ENCODE data around the gene IGF2BP2.

The IGF2BP2 gene

GRCh38 chr3:185758912-185759311 lies 65.9 kb downstream of the IGF2BP2 start:
- Histone ChIP-seq H3K4me3 (ENCODE audit: low read length) (no peak overlapping the region), H3K27ac (ENCODE audit: low read length) (no peak overlapping the region), H2AFZ (ENCODE audit: low read depth, low read length) (no peak overlapping the region), H4K20me1 (ENCODE audit: insufficient read depth, low read length) (no peaks in the 10 kb centered on the region), H3K9ac (ENCODE audit: low read length) (no peak overlapping the region), H3K36me3 (replicated peaks; ENCODE audit: low read depth, low read length) (no peaks in the 10 kb centered on the region), H3K9me3 (ENCODE audit: insufficient read depth, low read length) (no peaks in the 10 kb centered on the region), H3K4me2 (ENCODE audit: low read length) (no peak overlapping the region), H3K79me2 (ENCODE audit: low read length) (no peaks in the 10 kb centered on the region), H3K4me1 (ENCODE audit: low read length) (no peaks in the 10 kb centered on the region), H3K27me3 (ENCODE audit: low read depth, low read length) (peaks cover 51% of the 10 kb centered on the region)
- TF ChIP-seq CTCF (IDR thresholded peaks at IDR 0.05; ENCODE audit: low read depth, low read length) (no peak), EZH2phosphoT487 (IDR thresholded peaks at IDR 0.05; ENCODE audit: low read depth) (no peak)

GRCh38 chr3:185757176-185757575 lies 67.7 kb downstream of the IGF2BP2 start:
- no peaks in the 10 kb centered on the region for H3K79me2 ChIP-seq (ENCODE audit: low read length)

GRCh38 chr3:185756477-185756876 lies 68.4 kb downstream of the IGF2BP2 start:
- no peaks in the 10 kb centered on the region for H3K9me3 ChIP-seq (ENCODE audit: insufficient read depth, low read length)
- no peak overlapping the region for H3K4me2 ChIP-seq (ENCODE audit: low read length)
- H2AFZ ChIP-seq (ENCODE audit: low read depth, low read length): no peak overlapping the region
- no peak overlapping the region for H3K4me3 ChIP-seq (ENCODE audit: low read length)
- H3K36me3 ChIP-seq (replicated peaks; ENCODE audit: low read depth, low read length): no peaks in the 10 kb centered on the region
- no peaks in the 10 kb centered on the region for H4K20me1 ChIP-seq (ENCODE audit: insufficient read depth, low read length)
- peaks cover 34% of the 10 kb centered on the region for H3K27me3 ChIP-seq (ENCODE audit: low read depth, low read length)
- H3K4me1 ChIP-seq (ENCODE audit: low read length): no peaks in the 10 kb centered on the region
- no peak overlapping the region for H3K27ac ChIP-seq (ENCODE audit: low read length)
- no peak overlapping the region for H3K9ac ChIP-seq (ENCODE audit: low read length)
- H3K79me2 ChIP-seq (ENCODE audit: low read length): no peaks in the 10 kb centered on the region
- TF ChIP-seq EZH2phosphoT487 (IDR thresholded peaks at IDR 0.05; ENCODE audit: low read depth) (no peak), CTCF (IDR thresholded peaks at IDR 0.05; ENCODE audit: low read depth, low read length) (no peak)

More at GRCh38 chr3:185757176-185757575, 67.7 kb downstream of the IGF2BP2 start:
- peaks cover 38% of the 10 kb centered on the region for H3K27me3 ChIP-seq (ENCODE audit: low read depth, low read length)
- H4K20me1 ChIP-seq (ENCODE audit: insufficient read depth, low read length): no peaks in the 10 kb centered on the region
- H3K4me1 ChIP-seq (ENCODE audit: low read length): no peaks in the 10 kb centered on the region
- H3K36me3 ChIP-seq (replicated peaks; ENCODE audit: low read depth, low read length): no peaks in the 10 kb centered on the region
- H3K9ac ChIP-seq (ENCODE audit: low read length): no peak overlapping the region
- no peak overlapping the region for H3K4me3 ChIP-seq (ENCODE audit: low read length)
- TF ChIP-seq CTCF (IDR thresholded peaks at IDR 0.05; ENCODE audit: low read depth, low read length): no peak
- TF ChIP-seq EZH2phosphoT487 (IDR thresholded peaks at IDR 0.05; ENCODE audit: low read depth): no peak
- H2AFZ ChIP-seq (ENCODE audit: low read depth, low read length): no peak overlapping the region
- H3K9me3 ChIP-seq (ENCODE audit: insufficient read depth, low read length): no peaks in the 10 kb centered on the region
- no peak overlapping the region for H3K4me2 ChIP-seq (ENCODE audit: low read length)
- H3K27ac ChIP-seq (ENCODE audit: low read length): no peak overlapping the region

- H3K9me3 ChIP-seq (ENCODE audit: insufficient read depth, low read length): no peaks in the 10 kb centered on the region
- H3K9ac ChIP-seq (ENCODE audit: low read length): no peak overlapping the region
- no peak overlapping the region for H3K27ac ChIP-seq (ENCODE audit: low read length)
- H3K36me3 ChIP-seq (replicated peaks; ENCODE audit: low read depth, low read length): no peaks in the 10 kb centered on the region
- H3K79me2 ChIP-seq (ENCODE audit: low read length): no peaks in the 10 kb centered on the region
- no peak overlapping the region for H2AFZ ChIP-seq (ENCODE audit: low read depth, low read length)
- no peak overlapping the region for H3K4me2 ChIP-seq (ENCODE audit: low read length)
- H4K20me1 ChIP-seq (ENCODE audit: insufficient read depth, low read length): no peaks in the 10 kb centered on the region
- no peaks in the 10 kb centered on the region for H3K4me1 ChIP-seq (ENCODE audit: low read length)
- no peak for TF ChIP-seq CTCF (IDR thresholded peaks at IDR 0.05; ENCODE audit: low read depth, low read length)
- TF ChIP-seq EZH2phosphoT487 (IDR thresholded peaks at IDR 0.05; ENCODE audit: low read depth): no peak
- H3K4me3 ChIP-seq (ENCODE audit: low read length): no peak overlapping the region
- peaks cover 19% of the 10 kb centered on the region for H3K27me3 ChIP-seq (ENCODE audit: low read depth, low read length)
Observed at GRCh38 chr3:185754920-185755319, 69.9 kb downstream of the IGF2BP2 start.

All from OCI-LY3 (cell line).